ENCODE results near the gene MX2. TPM values are rescaled to one million over a fixed set of nuclear protein-coding genes. Genes with fewer than 3 reads are reported as not detected.

The MX2 gene
- total and polyA plus RNA-seq, 4 donors, result 0.69 to 4.7 (median 2.2) TPM

GRCh38 chr21:41373763-41374162 is 11.9 kb downstream of the MX2 start (continued):
- no peak for TF ChIP-seq REST (IDR thresholded peaks at IDR 0.05)
- no peak for TF ChIP-seq FOXA1 (IDR thresholded peaks at IDR 0.05)

- Histone ChIP-seq H3K4me1 (ENCODE audit: control insufficient read depth in 4 of 4, insufficient read depth in 4 of 4, low read length in 3 of 4) (no peaks in the 10 kb centered on the region), H3K27ac (ENCODE audit: low read depth in 1 of 2, low read length in 2 of 2) (no peak overlapping the region), H3K27me3 (ENCODE audit: control insufficient read depth in 4 of 4, insufficient read depth in 4 of 4, low read length in 3 of 4) (peaks cover 0 to 3% (median 0%) of the 10 kb centered on the region in 4 donors), H3K9me3 (ENCODE audit: control insufficient read depth in 4 of 4, low read length in 3 of 4) (no peaks in the 10 kb centered on the region), H3K4me3 (ENCODE audit: low read depth in 1 of 3, low read length in 3 of 3) (no peak overlapping the region), H3K36me3 (ENCODE audit: control insufficient read depth in 4 of 4, insufficient read depth in 3 of 4, low read depth in 1 of 4, low read length in 3 of 4) (no peaks in the 10 kb centered on the region), H3K9ac (ENCODE audit: low read depth in 1 of 2, low read length in 2 of 2) (no peak overlapping the region)
- TF ChIP-seq HNF4G (IDR thresholded peaks at IDR 0.05) (no peak), HNF4A (conservative IDR thresholded peaks at IDR 0.05) (no peak)
- WGBS, result 92% methylated on average over 14 of the region's 14 CpGs
- DNase-seq (ENCODE audit: low spot score), result no peak
Measured at GRCh38 chr21:41374177-41374712, 12.4 kb downstream of the MX2 start.

- H3K27me3 ChIP-seq (ENCODE audit: control insufficient read depth in 4 of 4, insufficient read depth in 4 of 4, low read length in 3 of 4), result peaks cover 0 to 3% (median 0%) of the 10 kb centered on the region in 4 donors
- no peak overlapping the region for H3K4me3 ChIP-seq (ENCODE audit: low read depth in 1 of 3, low read length in 3 of 3)
- 71% methylated on average over 5 of the region's 5 CpGs for WGBS
- no peaks in the 10 kb centered on the region for H3K4me1 ChIP-seq (ENCODE audit: control insufficient read depth in 4 of 4, insufficient read depth in 4 of 4, low read length in 3 of 4)
- no peaks in the 10 kb centered on the region for H3K36me3 ChIP-seq (ENCODE audit: control insufficient read depth in 4 of 4, insufficient read depth in 3 of 4, low read depth in 1 of 4, low read length in 3 of 4)
- no peaks in the 10 kb centered on the region for H3K9me3 ChIP-seq (ENCODE audit: control insufficient read depth in 4 of 4, low read length in 3 of 4)
- no peak overlapping the region for H3K9ac ChIP-seq (ENCODE audit: low read depth in 1 of 2, low read length in 2 of 2)
- TF ChIP-seq TAF1 (conservative IDR thresholded peaks at IDR 0.05) (no peak), HNF4G (IDR thresholded peaks at IDR 0.05) (no peak), ZBTB33 (IDR thresholded peaks at IDR 0.05) (no peak), HNF4A (conservative IDR thresholded peaks at IDR 0.05) (no peak), GABPA (IDR thresholded peaks at IDR 0.05 in 1 of 2, conservative IDR thresholded peaks at IDR 0.05 in 1 of 2) (no peak), FOXA1 (IDR thresholded peaks at IDR 0.05) (no peak), YY1 (IDR thresholded peaks at IDR 0.05) (no peak), NR2F2 (IDR thresholded peaks at IDR 0.05) (no peak), RAD21 (IDR thresholded peaks at IDR 0.05) (no peak), JUND (IDR thresholded peaks at IDR 0.05) (no peak), EGR1 (IDR thresholded peaks at IDR 0.05; ENCODE audit: low read depth in 2 of 2) (no peak), ATF3 (IDR thresholded peaks at IDR 0.05) (no peak), FOXA2 (IDR thresholded peaks at IDR 0.05) (no peak), SP1 (IDR thresholded peaks at IDR 0.05) (no peak), MAX (IDR thresholded peaks at IDR 0.05) (no peak), REST (IDR thresholded peaks at IDR 0.05) (no peak), CTCF (IDR thresholded peaks at IDR 0.05; ENCODE audit: low read depth, low read length, missing input control) (no peak), RXRA (IDR thresholded peaks at IDR 0.05) (no peak)
- DNase-seq (ENCODE audit: low spot score), result no peak
- no peak overlapping the region for H3K27ac ChIP-seq (ENCODE audit: low read depth in 1 of 2, low read length in 2 of 2)
Measured at GRCh38 chr21:41374867-41375533, 13.2 kb downstream of the MX2 start.
